GM12801 (cell line): Measurements from ENCODE around the gene SH3RF3.

Experiments
- CTCF ChIP-seq: IDR thresholded peaks from one replicate; pipeline ENCODE4 v1.5.1; 2011; ENCODE audit warnings: control low read depth; ENCODE audit not compliant: insufficient read length; ENCODE audit errors: extremely low read depth

SH3RF3 gene

DNA sequence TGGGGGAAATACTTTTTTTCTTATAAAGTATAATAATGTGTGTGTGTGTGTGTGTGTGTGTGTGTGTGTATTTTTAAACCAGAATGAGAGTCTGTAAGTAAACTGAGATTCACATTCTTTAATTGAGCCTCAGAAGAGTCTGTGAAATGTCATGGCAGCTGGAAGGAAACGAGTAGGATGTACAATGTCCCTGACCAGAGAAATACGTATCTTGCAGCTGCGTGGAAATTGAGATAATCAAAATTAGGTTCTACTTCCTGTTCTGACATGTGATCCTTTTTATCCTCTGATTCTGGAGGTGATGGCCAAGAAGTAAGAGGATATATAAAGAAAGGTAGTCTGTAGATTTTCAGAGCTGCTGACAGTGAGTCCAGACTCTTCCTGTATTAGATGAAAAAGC, 50.0 kb downstream of the SH3RF3 start:
- TF ChIP-seq CTCF, result no peak

- TF ChIP-seq CTCF, result no peak
Measured at GRCh38 chr2:109180786-109181185, 51.8 kb downstream of the SH3RF3 start.

DNA sequence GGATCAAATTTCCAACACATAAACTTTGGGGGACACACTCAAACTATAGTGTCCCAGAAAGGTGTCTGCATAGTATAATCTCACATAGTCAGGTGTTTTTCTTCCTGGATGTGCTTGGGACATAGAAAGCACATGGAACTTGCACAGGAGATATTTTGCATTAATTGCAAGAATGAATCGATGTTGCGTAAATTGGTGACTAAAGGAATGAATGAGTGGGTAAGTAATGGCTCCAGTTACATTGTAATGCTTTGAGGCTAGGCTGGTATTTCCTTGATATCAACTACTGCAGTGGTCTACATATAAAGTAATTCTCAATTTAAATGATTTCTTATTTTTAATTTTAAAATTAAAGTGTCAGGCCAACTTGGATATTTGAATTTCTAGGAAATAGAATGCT, 53.4 kb downstream of the SH3RF3 start:
- no peak for TF ChIP-seq CTCF

DNA sequence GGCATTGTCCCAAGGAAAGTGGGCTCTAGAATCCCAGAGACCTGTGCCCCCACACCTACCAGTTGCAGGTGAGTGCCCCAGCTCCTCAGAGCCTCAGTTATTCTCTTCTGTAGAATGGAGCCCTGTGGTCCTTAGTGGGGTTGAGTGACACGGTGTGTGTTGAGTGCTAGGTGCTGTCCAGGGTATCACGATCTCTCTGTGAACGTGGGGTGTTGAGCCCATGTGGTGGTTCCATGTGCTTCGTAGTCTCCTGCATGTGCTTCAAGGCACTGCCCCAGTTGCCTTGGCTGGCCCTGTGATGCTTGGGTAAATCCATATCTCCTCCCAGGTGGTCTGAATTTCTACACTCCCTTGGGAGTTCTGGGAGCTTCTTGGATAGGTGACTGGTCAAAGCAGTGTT, 54.9 kb downstream of the SH3RF3 start:
- no peak for TF ChIP-seq CTCF

- TF ChIP-seq CTCF, result no peak
Measured at GRCh38 chr2:109184368-109184767, 55.4 kb downstream of the SH3RF3 start.

DNA sequence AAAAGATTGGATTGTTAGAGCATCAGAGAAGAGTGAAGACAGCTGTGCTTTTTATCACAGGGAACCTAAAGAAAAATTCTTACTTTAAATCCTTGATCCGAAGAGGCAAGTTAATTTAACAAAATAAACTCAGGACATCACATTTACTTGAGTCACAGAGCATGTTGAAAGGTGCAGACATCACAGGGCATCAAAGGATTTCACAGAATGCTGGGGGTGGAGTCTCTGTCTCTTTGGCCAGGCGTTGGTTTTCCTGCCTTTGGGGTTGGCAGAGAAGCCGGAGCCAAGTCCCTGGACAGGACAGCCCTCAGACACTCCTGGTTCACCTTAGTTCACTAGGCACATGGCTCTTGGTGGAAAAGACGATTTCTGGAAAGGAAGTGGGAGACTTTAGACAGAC, 56.3 kb downstream of the SH3RF3 start:
- no peak for TF ChIP-seq CTCF

- TF ChIP-seq CTCF, result no peak
Measured at GRCh38 chr2:109185821-109186570, 57.0 kb downstream of the SH3RF3 start.
